PC-3 (cell line): ENCODE measurements around the gene MSH3.

ENCODE experiments used
- EZH2 ChIP-seq: fragments of 300-600 bp; sonication (generic); IDR thresholded peaks from one replicate; pipeline ENCODE4 v1.6.1; 2017; ENCODE audit warnings: antibody characterized with exemption, mild to moderate bottlenecking, low read length; ENCODE audit not compliant: unreplicated experiment
- TF ChIP-seq, protein P1 (sequence below): fragments of 300-600 bp; sonication (generic); conservative IDR thresholded peaks from 2 replicates; pipeline ENCODE4 v1.5.1; 2017; ENCODE audit warnings: antibody characterized with exemption, low read depth, mild to moderate bottlenecking, low read length

DNA sequence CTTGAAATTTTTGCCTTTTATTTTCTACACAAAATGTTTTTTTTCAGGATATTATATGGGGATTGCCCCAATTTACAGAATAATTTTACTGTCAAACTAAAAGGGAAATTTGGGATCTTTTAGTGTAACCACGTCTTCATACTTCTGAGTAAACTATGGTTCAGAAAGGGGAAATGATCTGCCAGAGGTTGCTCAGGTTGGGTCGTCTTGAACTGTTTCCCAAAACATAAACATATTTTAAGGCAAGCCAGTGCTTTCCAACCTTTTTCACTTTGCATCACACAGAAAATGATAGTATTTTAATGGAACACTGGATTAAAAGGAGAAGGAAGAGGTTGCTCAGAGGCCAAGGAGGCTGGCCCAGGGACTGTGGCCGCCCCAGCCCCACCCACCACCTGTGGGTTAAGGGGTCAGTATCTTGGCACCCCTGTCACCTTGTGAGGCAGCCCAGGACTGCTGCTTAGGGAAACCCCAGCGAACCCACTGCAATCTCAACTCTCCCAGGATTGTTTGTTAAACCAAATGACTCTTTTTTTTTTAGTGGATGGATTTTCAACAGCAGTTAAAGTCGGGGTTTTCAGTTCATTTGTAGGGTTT lies 143.1 kb downstream of the MSH3 start:
- TF ChIP-seq, protein P1, sequence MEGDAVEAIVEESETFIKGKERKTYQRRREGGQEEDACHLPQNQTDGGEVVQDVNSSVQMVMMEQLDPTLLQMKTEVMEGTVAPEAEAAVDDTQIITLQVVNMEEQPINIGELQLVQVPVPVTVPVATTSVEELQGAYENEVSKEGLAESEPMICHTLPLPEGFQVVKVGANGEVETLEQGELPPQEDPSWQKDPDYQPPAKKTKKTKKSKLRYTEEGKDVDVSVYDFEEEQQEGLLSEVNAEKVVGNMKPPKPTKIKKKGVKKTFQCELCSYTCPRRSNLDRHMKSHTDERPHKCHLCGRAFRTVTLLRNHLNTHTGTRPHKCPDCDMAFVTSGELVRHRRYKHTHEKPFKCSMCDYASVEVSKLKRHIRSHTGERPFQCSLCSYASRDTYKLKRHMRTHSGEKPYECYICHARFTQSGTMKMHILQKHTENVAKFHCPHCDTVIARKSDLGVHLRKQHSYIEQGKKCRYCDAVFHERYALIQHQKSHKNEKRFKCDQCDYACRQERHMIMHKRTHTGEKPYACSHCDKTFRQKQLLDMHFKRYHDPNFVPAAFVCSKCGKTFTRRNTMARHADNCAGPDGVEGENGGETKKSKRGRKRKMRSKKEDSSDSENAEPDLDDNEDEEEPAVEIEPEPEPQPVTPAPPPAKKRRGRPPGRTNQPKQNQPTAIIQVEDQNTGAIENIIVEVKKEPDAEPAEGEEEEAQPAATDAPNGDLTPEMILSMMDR, result no peak
- no peak for TF ChIP-seq EZH2
